Brain microvascular endothelial cell (primary cell): ENCODE results near the gene ARPP19.
"Not testable (repeated sequence)": the region's sequence is repeated elsewhere in the genome, so short reads cannot be mapped to it uniquely, and the experiment has no call there.

ENCODE experiments used
- DNase-seq: peaks from one replicate; pipeline ENCODE4 v3.0.0-alpha.2; 2020
- H3K27ac ChIP-seq: fragments of 250-450 bp; sonication (Bioruptor Pico); 2 replicates; pipeline ENCODE4 v1.5.1; 2020; ENCODE audit warnings: mild to moderate bottlenecking, moderate library complexity
- H3K27me3 ChIP-seq: fragments of 250-450 bp; sonication (Bioruptor Pico); replicated peaks from 2 replicates; pipeline ENCODE4 v1.5.1; 2020; ENCODE audit warnings: mild to moderate bottlenecking
- H3K36me3 ChIP-seq: fragments of 250-450 bp; sonication (Bioruptor Pico); replicated peaks from 2 replicates; pipeline ENCODE4 v1.5.1; 2020; ENCODE audit warnings: mild to moderate bottlenecking
- H3K4me3 ChIP-seq: 2 replicates; pipeline ENCODE4 v1.5.1; 2011; ENCODE audit warnings: low read depth, mild to moderate bottlenecking, control low read depth, low read length, moderate library complexity
- in situ Hi-C: cut with HindIII; loops from 2 replicates; pipeline ENCODE4 v1.10.0; 2017; ENCODE audit warnings: low sequenced_read_pairs, low pct_ligation_motif_present
- TF ChIP-seq, protein P1 (sequence below): IDR thresholded peaks from 2 replicates; pipeline ENCODE4 v1.5.1; 2011; ENCODE audit warnings: low read depth, mild to moderate bottlenecking, moderate library complexity, low read length, control low read depth, inconsistent platforms; ENCODE audit errors: missing control alignments

The ARPP19 gene

DNA sequence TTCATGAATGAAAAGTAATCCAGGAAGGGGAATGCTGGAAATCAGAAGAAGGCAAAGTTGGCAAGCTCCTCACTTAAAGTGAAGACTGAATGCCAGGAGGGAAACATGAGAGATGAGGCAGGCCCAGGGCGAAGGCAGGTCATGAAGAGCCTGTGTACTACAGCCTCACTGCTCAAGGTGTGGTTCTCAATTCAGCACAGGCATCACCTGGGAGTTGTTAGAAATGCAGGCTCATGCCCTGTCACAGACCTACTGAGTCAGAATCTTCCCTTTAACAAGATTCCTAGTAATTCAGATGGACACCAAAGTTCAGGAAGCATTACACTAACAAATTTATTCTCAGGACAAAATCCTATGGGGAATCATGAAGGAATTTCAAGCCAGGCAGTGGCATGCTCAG is 54.3 kb downstream of the ARPP19 start:
- H3K36me3 ChIP-seq, result no peaks in the 10 kb centered on the region
- TF ChIP-seq, protein P1, sequence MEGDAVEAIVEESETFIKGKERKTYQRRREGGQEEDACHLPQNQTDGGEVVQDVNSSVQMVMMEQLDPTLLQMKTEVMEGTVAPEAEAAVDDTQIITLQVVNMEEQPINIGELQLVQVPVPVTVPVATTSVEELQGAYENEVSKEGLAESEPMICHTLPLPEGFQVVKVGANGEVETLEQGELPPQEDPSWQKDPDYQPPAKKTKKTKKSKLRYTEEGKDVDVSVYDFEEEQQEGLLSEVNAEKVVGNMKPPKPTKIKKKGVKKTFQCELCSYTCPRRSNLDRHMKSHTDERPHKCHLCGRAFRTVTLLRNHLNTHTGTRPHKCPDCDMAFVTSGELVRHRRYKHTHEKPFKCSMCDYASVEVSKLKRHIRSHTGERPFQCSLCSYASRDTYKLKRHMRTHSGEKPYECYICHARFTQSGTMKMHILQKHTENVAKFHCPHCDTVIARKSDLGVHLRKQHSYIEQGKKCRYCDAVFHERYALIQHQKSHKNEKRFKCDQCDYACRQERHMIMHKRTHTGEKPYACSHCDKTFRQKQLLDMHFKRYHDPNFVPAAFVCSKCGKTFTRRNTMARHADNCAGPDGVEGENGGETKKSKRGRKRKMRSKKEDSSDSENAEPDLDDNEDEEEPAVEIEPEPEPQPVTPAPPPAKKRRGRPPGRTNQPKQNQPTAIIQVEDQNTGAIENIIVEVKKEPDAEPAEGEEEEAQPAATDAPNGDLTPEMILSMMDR, result no peak
- H3K27me3 ChIP-seq, result no peaks in the 10 kb centered on the region
- H3K27ac ChIP-seq, result no peak overlapping the region
- no peak overlapping the region for H3K4me3 ChIP-seq
- DNase-seq, result no peak
- in situ Hi-C loops, result no loop called here

DNA sequence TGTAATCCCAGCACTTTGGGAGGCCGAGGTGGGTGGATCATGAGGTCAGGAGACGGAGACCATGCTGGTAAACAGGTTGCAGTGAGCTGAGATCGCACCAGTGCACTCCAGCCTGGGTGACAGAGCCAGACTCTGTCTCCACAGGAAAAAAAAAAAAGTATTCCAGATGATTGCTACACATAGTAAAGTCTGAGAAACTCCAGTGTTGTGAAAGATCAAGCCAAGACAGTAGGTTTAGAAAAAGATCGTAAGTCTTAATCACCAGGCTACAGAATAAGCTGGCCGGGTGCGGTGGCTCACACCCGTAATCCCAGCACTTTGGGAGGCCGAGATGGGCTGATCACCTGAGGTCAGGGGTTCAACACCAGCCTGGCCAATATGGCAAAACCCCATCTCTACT is 56.0 kb downstream of the ARPP19 start:
- H3K27ac ChIP-seq, H3K27me3 ChIP-seq, DNase-seq, H3K36me3 ChIP-seq, in situ Hi-C loops, H3K4me3 ChIP-seq: not testable (repeated sequence)

DNA sequence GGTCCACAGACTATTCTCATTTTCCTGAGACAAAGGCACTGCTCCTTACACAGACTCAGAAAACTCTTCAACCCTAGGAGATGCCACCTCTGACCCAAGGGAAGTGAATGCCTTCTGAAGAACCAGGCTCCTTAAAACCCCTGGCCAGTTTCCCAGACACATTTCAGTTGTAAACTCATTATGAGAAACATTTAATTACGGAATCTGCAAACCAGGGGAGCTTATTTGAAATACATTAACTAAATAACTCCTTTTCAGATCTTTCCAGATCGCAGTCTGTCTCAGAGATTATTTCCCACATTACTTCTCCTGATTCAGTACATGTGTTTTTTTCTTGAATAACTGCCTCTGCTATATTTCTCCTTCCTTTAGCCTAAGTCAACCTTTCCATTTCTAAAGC is 57.7 kb downstream of the ARPP19 start:
- TF ChIP-seq, protein P1, result no peak
- no peaks in the 10 kb centered on the region for H3K36me3 ChIP-seq
- H3K4me3 ChIP-seq, result no peak overlapping the region
- H3K27me3 ChIP-seq, result no peaks in the 10 kb centered on the region
- no peak for DNase-seq
- in situ Hi-C loops, result no loop called here
- no peak overlapping the region for H3K27ac ChIP-seq

DNA sequence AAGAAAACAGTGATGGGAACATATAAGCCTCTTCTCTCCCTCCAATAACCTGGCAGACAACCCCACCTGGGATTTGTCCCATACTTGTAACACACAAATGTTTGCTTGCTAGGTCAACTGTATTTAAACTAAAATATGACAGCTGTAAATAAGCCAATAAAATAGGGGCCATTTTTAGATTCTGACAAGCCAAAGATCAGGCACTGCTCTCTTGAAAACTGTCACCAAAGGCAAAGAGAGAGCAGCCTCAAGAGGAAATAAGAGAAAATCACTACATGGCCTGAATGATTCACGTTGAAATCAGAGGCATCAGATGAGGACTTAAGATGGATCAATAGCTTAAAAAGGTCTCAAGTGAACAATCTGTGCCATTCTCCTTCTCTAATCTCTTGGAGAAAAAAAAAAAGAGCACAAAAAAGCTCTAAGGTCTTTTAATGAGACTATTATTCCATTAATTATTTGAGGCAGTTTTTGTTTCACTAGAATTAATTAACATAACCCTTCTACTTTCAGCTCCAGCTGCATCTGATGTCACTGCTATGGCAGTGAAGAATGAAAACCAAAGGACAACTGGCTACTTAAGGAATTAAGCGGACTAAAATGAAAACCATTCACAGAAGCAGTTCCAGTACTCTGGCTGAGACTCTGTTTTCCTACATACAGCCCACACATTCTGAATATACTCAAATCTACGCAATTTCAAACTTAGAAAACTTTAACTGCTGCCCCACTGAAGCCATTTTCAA is 59.2 kb downstream of the ARPP19 start:
- Histone ChIP-seq H3K27ac (no peak overlapping the region), H3K36me3 (no peaks in the 10 kb centered on the region), H3K27me3 (no peaks in the 10 kb centered on the region), H3K4me3 (no peak overlapping the region)
- in situ Hi-C loops, result no loop called here
- TF ChIP-seq, protein P1, result no peak
- DNase-seq, result no peak

DNA sequence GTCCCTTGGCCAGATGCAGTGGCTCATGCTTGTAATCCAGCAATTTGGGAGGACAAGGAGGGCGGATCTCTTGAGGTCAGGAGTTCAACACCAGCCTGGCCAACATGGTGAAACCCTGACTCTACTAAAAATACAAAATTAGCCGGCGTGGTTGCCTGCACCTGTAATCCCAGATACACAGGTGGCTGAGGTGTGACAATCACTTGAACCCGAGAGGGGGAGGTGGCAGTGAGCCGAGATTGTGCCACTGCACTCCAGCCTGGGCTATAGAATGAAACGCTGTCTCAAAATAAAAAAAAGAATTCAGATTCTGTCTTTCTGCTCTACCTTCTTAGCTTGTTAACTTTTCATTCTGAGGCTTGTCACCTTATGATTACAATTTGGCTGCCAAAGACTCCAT is 62.3 kb downstream of the ARPP19 start:
- no peak for DNase-seq
- H3K27ac ChIP-seq, result no peak overlapping the region
- in situ Hi-C loops, result no loop called here
- no peak overlapping the region for H3K4me3 ChIP-seq
- H3K27me3 ChIP-seq, result no peaks in the 10 kb centered on the region
- TF ChIP-seq, protein P1, result no peak
- no peaks in the 10 kb centered on the region for H3K36me3 ChIP-seq

DNA sequence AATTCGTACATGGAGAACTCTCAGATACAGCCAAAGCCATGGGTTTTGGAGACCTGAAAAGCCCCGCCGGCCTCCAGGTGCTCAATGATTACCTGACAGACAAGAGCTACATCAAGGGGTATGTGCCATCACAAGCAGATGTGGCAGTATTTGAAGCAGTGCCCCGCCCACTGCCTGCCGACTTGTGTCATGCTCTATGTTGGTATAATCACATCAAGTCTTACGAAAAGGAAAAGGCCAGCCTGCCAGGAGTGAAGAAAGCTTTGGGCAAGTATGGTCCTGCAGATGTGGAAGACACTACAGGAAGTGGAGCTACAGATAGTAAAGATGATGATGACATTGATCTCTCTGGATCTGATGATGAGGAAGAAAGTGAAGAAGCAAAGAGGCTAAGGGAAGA is 63.7 kb downstream of the ARPP19 start:
- Histone ChIP-seq H3K27me3 (no peaks in the 10 kb centered on the region), H3K36me3 (no peaks in the 10 kb centered on the region), H3K27ac (no peak overlapping the region), H3K4me3 (no peak overlapping the region)
- TF ChIP-seq, protein P1, result no peak
- no peak for DNase-seq
- in situ Hi-C loops, result no loop called here
